Mesenchymal stem cell (in vitro differentiated cells and primary cell): ENCODE results near the gene NEDD4L.

ENCODE experiments used
- DNase-seq: peaks from one replicate; pipeline ENCODE4 v3.0.0-alpha.2; 2013
- H2AFZ ChIP-seq: one replicate; pipeline ENCODE4 v1.6.1; 2013; ENCODE audit warnings: low read depth, mild to moderate bottlenecking, control low read depth, inconsistent platforms, low read length, moderate library complexity
- H2AK5ac ChIP-seq: 2 replicates; pipeline ENCODE4 v1.6.1; 2013; ENCODE audit warnings: low read length, moderate library complexity, mild to moderate bottlenecking, inconsistent platforms; ENCODE audit not compliant: severe bottlenecking
- H2BK120ac ChIP-seq: one replicate; pipeline ENCODE4 v1.6.1; 2013; ENCODE audit warnings: low read depth, mild to moderate bottlenecking, inconsistent platforms, low read length, moderate library complexity
- H2BK12ac ChIP-seq, 2 experiments: one replicate each; pipeline ENCODE4 v1.6.1; 2013; ENCODE audit warnings: inconsistent platforms in 2 of 2, low read length in 2 of 2, mild to moderate bottlenecking in 2 of 2, moderate library complexity in 2 of 2, control low read depth in 1 of 2
- H2BK15ac ChIP-seq: one replicate; pipeline ENCODE4 v1.6.1; 2013; ENCODE audit warnings: mild to moderate bottlenecking, low read depth, inconsistent platforms; ENCODE audit not compliant: poor library complexity, severe bottlenecking
- H2BK5ac ChIP-seq: 2 replicates; pipeline ENCODE4 v1.6.1; 2013; ENCODE audit warnings: low read depth, mild to moderate bottlenecking, low read length, control low read depth, inconsistent platforms; ENCODE audit not compliant: poor library complexity, severe bottlenecking
- H3K14ac ChIP-seq, 2 experiments: one replicate each; pipeline ENCODE4 v1.6.1; 2013; ENCODE audit warnings: inconsistent platforms in 2 of 2, low read length in 2 of 2, control low read depth in 1 of 2, mild to moderate bottlenecking in 1 of 2, moderate library complexity in 1 of 2
- H3K18ac ChIP-seq, 2 experiments: one replicate each; pipeline ENCODE4 v1.6.1; 2013; ENCODE audit warnings: inconsistent platforms in 2 of 2, low read length in 2 of 2, control low read depth in 1 of 2, low read depth in 1 of 2, mild to moderate bottlenecking in 1 of 2
- H3K23ac ChIP-seq, 2 experiments: one replicate each; pipeline ENCODE4 v1.6.1; 2013; ENCODE audit warnings: inconsistent platforms in 2 of 2, low read length in 2 of 2, mild to moderate bottlenecking in 2 of 2, moderate library complexity in 2 of 2, control low read depth in 1 of 2
- H3K27ac ChIP-seq: 2 replicates; pipeline ENCODE4 v1.5.1; 2013; ENCODE audit warnings: mild to moderate bottlenecking, moderate library complexity, low read length, control low read depth, inconsistent platforms; ENCODE audit not compliant: poor library complexity, severe bottlenecking
- H3K27me3 ChIP-seq, 2 experiments: 2 replicates each; pipeline versions ENCODE4 v1.6.1 to v1.7.0; 2013; ENCODE audit warnings: low read length in 2 of 2, mild to moderate bottlenecking in 2 of 2, moderate library complexity in 2 of 2, control low read depth in 1 of 2, inconsistent platforms in 1 of 2; ENCODE audit not compliant: control insufficient read depth in 1 of 2, insufficient read depth in 1 of 2
- H3K36me3 ChIP-seq, 2 experiments: 2 replicates each; pipeline versions ENCODE4 v1.6.1 to v1.7.0; 2013; ENCODE audit warnings: low read length in 2 of 2, control low read depth in 1 of 2, inconsistent platforms in 1 of 2, low read depth in 1 of 2, mild to moderate bottlenecking in 1 of 2; ENCODE audit not compliant: insufficient read depth in 2 of 2, control insufficient read depth in 1 of 2
- H3K4ac ChIP-seq, 2 experiments: one replicate each; pipeline ENCODE4 v1.6.1; 2013; ENCODE audit warnings: inconsistent platforms in 2 of 2, low read length in 2 of 2, mild to moderate bottlenecking in 2 of 2, moderate library complexity in 2 of 2, control low read depth in 1 of 2, low read depth in 1 of 2
- H3K4me1 ChIP-seq: 2 replicates; pipeline ENCODE4 v1.6.1; 2013; ENCODE audit warnings: low read depth, low read length, control low read depth; ENCODE audit not compliant: control insufficient read depth, insufficient read depth
- H3K4me2 ChIP-seq: 2 replicates; pipeline ENCODE4 v1.6.1; 2013; ENCODE audit warnings: low read length, mild to moderate bottlenecking, inconsistent platforms; ENCODE audit not compliant: poor library complexity, severe bottlenecking
- H3K4me3 ChIP-seq, 2 experiments: 2 replicates each; pipeline versions ENCODE4 v1.5.1 to v1.7.0; 2013; ENCODE audit warnings: low read length in 2 of 2, mild to moderate bottlenecking in 2 of 2, control low read depth in 1 of 2, low read depth in 1 of 2; ENCODE audit not compliant: insufficient read depth in 1 of 2
- H3K79me1 ChIP-seq: replicated peaks from 2 replicates; pipeline ENCODE4 v1.6.1; 2013; ENCODE audit warnings: mild to moderate bottlenecking, control low read depth, low read length, inconsistent platforms; ENCODE audit not compliant: poor library complexity, severe bottlenecking
- H3K9ac ChIP-seq: 2 replicates; pipeline ENCODE4 v1.7.0; 2013; ENCODE audit warnings: mild to moderate bottlenecking, low read length, moderate library complexity
- H3K9me3 ChIP-seq: 2 replicates; pipeline ENCODE4 v1.7.0; 2013; ENCODE audit warnings: mild to moderate bottlenecking, low read length; ENCODE audit not compliant: control insufficient read depth
- H4K8ac ChIP-seq: one replicate; pipeline ENCODE4 v1.6.1; 2013; ENCODE audit warnings: inconsistent platforms, mild to moderate bottlenecking, low read length, moderate library complexity
- H4K91ac ChIP-seq: one replicate; pipeline ENCODE4 v1.6.1; 2013; ENCODE audit warnings: mild to moderate bottlenecking, low read length, inconsistent platforms
- WGBS: methylation state at CpG from one replicate; pipeline ENCODE4 v1.1.7; 2013; ENCODE audit warnings: mixed read lengths; 5-methylcytosine and 5-hydroxymethylcytosine counted together

NEDD4L gene

GRCh38 chr18:58080451-58080850, 36.4 kb downstream of the NEDD4L start:
- no peak for DNase-seq
- Histone ChIP-seq H3K23ac (no peak overlapping the region), H3K4ac (no peak overlapping the region), H3K79me1 (peaks cover 19% of the 10 kb centered on the region), H3K36me3 (no peaks in the 10 kb centered on the region), H3K4me2 (no peak overlapping the region), H2BK5ac (no peak overlapping the region), H3K4me3 (no peak overlapping the region), H3K27ac (no peak overlapping the region), H2AK5ac (no peak overlapping the region), H3K9me3 (no peaks in the 10 kb centered on the region), H3K14ac (peak overlapping the region in 1 of 2 experiments; percentile 57), H2BK15ac (no peak overlapping the region), H4K8ac (no peak overlapping the region), H3K18ac (no peak overlapping the region), H3K4me1 (peaks cover 2% of the 10 kb centered on the region), H3K27me3 (no peaks in the 10 kb centered on the region), H2BK12ac (no peak overlapping the region), H2BK120ac (no peak overlapping the region), H2AFZ (no peak overlapping the region), H3K9ac (no peak overlapping the region), H4K91ac (no peak overlapping the region)
- 84% methylated on average over 3 of the region's 3 CpGs for WGBS

- no peak overlapping the region for H2AFZ ChIP-seq
- peaks cover 6% of the 10 kb centered on the region for H3K79me1 ChIP-seq
- no peak overlapping the region for H2BK5ac ChIP-seq
- no peak overlapping the region for H2AK5ac ChIP-seq
- no peak overlapping the region for H4K8ac ChIP-seq
- H3K23ac ChIP-seq: no peak overlapping the region
- H3K4me1 ChIP-seq: no peaks in the 10 kb centered on the region
- no peak overlapping the region for H3K14ac ChIP-seq
- no peak overlapping the region for H2BK120ac ChIP-seq
- peaks cover 4% of the 10 kb centered on the region for H3K9me3 ChIP-seq
- H3K4me2 ChIP-seq: no peak overlapping the region
- H3K27ac ChIP-seq: no peak overlapping the region
- no peak overlapping the region for H2BK15ac ChIP-seq
- no peak overlapping the region for H3K18ac ChIP-seq
- 70% methylated on average over 5 of the region's 6 CpGs for WGBS
- no peak overlapping the region for H3K4me3 ChIP-seq
- H3K9ac ChIP-seq: no peak overlapping the region
- no peak for DNase-seq
- no peaks in the 10 kb centered on the region for H3K36me3 ChIP-seq
- no peak overlapping the region for H4K91ac ChIP-seq
- no peak overlapping the region for H3K4ac ChIP-seq
- H2BK12ac ChIP-seq: no peak overlapping the region
- H3K27me3 ChIP-seq: no peaks in the 10 kb centered on the region
These were observed 44.1 kb downstream of the NEDD4L start for GRCh38 chr18:58087928-58088690.

DNA sequence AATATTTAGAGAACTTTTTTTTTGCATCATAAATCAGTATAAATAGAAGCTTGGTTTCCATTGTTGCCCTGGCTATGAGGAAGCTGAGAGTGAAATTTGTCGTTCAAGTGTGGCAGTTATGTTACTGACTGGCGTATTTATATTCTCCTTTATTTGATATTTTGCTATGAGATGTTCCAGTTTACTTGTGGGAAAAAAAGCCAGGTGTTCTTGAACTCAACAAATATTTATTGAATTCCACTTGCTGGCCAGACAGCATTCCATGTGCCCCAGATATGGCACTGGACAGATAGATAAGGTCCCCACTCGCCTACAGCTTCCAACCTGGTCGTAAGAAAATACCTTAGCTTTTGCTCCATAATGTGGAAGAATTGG, 44.7 kb downstream of the NEDD4L start:
- Histone ChIP-seq H2BK120ac (no peak overlapping the region), H3K27me3 (no peaks in the 10 kb centered on the region), H3K4me3 (no peak overlapping the region), H2AK5ac (no peak overlapping the region), H3K9me3 (peaks cover 4% of the 10 kb centered on the region), H2AFZ (no peak overlapping the region), H3K4me2 (no peak overlapping the region), H3K9ac (no peak overlapping the region), H2BK12ac (no peak overlapping the region), H3K36me3 (no peaks in the 10 kb centered on the region), H3K27ac (no peak overlapping the region), H2BK5ac (no peak overlapping the region), H3K79me1 (peaks cover 6% of the 10 kb centered on the region), H4K8ac (no peak overlapping the region), H4K91ac (no peak overlapping the region), H3K18ac (no peak overlapping the region), H3K4me1 (no peaks in the 10 kb centered on the region), H3K23ac (no peak overlapping the region), H2BK15ac (no peak overlapping the region), H3K14ac (no peak overlapping the region), H3K4ac (no peak overlapping the region)
- 79% methylated on average over 4 of the region's 4 CpGs for WGBS
- DNase-seq: no peak

- Histone ChIP-seq H3K79me1 (peaks cover 6% of the 10 kb centered on the region), H3K36me3 (no peaks in the 10 kb centered on the region), H3K18ac (no peak overlapping the region), H3K4me1 (no peaks in the 10 kb centered on the region), H3K27ac (no peak overlapping the region), H3K4me3 (no peak overlapping the region), H3K4ac (no peak overlapping the region), H2BK15ac (no peak overlapping the region), H2BK12ac (no peak overlapping the region), H4K91ac (no peak overlapping the region), H2AK5ac (no peak overlapping the region), H2AFZ (no peak overlapping the region), H3K14ac (no peak overlapping the region), H3K9ac (no peak overlapping the region), H3K9me3 (peaks cover 4% of the 10 kb centered on the region), H2BK5ac (no peak overlapping the region), H3K27me3 (no peaks in the 10 kb centered on the region), H3K4me2 (no peak overlapping the region), H3K23ac (no peak overlapping the region), H2BK120ac (no peak overlapping the region), H4K8ac (no peak overlapping the region)
- WGBS: 100% methylated on average over 2 of the region's 2 CpGs
- no peak for DNase-seq
These were observed 47.1 kb downstream of the NEDD4L start for GRCh38 chr18:58091099-58091611.
